ENCODE measurements around the gene FTSJ3. TPM values are rescaled to one million over a fixed set of nuclear protein-coding genes. Genes with fewer than 3 reads are reported as not detected.

The FTSJ3 gene
- total RNA-seq, 1 experiment from 2014 or later, result 82.4 TPM

- H3K9me3 ChIP-seq (ENCODE audit: low read length), result peaks cover 3% of the 10 kb centered on the region; the same call in 1 of the 2 replicates
- H3K4me3 ChIP-seq (ENCODE audit: low read length), result peak overlapping the region; percentile 20
- H3K79me2 ChIP-seq (ENCODE audit: low read length), result no peaks in the 10 kb centered on the region
- no peaks in the 10 kb centered on the region for H3K4me1 ChIP-seq (ENCODE audit: insufficient read depth, low read length)
- H4K20me1 ChIP-seq (ENCODE audit: low read length), result no peaks in the 10 kb centered on the region
- H3K4me2 ChIP-seq (ENCODE audit: low read length), result peak overlapping the region; percentile 72
- no peaks in the 10 kb centered on the region for H3K9me2 ChIP-seq (replicated peaks; ENCODE audit: low read length)
- intact Hi-C loops (cut with micrococcal nuclease), result no loop called here
- ChIA-PET CTCF (interaction anchor here (0.6 to 1.0 kb wide), 5 partner anchors 10 to 1275 kb away, joined by 3 to 7 read pairs (median 3); no protein-coding TSS in a partner anchor), POLR2A (ENCODE audit: unreplicated experiment) (interaction anchor here (0.6 kb wide), 1 partner anchor 22 kb away, joined by 6 read pairs; no protein-coding TSS in a partner anchor)
- H3K27me3 ChIP-seq (ENCODE audit: low read length), result no peaks in the 10 kb centered on the region
- BruUV-seq (replicated peaks), result no TSS peak
- peak overlapping the region; percentile 54 for H3K9ac ChIP-seq (ENCODE audit: low read length)
- H3F3A ChIP-seq (ENCODE audit: low read length, unreplicated experiment), result no peaks in the 10 kb centered on the region
- H2AFZ ChIP-seq (ENCODE audit: low read length), result peak overlapping the region; percentile 71
- no peak overlapping the region for H3K27ac ChIP-seq (ENCODE audit: low read length)
- ATAC-seq (peak; percentile 94), DNase-seq (peak; percentile 95)
- TF ChIP-seq EZH2phosphoT487 (IDR thresholded peaks at IDR 0.05; ENCODE audit: borderline replicate concordance, low read length) (no peak), EZH2 (IDR thresholded peaks at IDR 0.05; ENCODE audit: low read length, unreplicated experiment) (no peak)
- TF ChIP-seq, protein P1, sequence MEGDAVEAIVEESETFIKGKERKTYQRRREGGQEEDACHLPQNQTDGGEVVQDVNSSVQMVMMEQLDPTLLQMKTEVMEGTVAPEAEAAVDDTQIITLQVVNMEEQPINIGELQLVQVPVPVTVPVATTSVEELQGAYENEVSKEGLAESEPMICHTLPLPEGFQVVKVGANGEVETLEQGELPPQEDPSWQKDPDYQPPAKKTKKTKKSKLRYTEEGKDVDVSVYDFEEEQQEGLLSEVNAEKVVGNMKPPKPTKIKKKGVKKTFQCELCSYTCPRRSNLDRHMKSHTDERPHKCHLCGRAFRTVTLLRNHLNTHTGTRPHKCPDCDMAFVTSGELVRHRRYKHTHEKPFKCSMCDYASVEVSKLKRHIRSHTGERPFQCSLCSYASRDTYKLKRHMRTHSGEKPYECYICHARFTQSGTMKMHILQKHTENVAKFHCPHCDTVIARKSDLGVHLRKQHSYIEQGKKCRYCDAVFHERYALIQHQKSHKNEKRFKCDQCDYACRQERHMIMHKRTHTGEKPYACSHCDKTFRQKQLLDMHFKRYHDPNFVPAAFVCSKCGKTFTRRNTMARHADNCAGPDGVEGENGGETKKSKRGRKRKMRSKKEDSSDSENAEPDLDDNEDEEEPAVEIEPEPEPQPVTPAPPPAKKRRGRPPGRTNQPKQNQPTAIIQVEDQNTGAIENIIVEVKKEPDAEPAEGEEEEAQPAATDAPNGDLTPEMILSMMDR (conservative IDR thresholded peaks at IDR 0.05; ENCODE audit: low read depth, low read length), result peak; percentile 85
- H3K36me3 ChIP-seq (ENCODE audit: low read depth, low read length), result no peaks in the 10 kb centered on the region
Measured at GRCh38 chr17:63848834-63849689, 21.6 kb upstream of the FTSJ3 start.

DNA sequence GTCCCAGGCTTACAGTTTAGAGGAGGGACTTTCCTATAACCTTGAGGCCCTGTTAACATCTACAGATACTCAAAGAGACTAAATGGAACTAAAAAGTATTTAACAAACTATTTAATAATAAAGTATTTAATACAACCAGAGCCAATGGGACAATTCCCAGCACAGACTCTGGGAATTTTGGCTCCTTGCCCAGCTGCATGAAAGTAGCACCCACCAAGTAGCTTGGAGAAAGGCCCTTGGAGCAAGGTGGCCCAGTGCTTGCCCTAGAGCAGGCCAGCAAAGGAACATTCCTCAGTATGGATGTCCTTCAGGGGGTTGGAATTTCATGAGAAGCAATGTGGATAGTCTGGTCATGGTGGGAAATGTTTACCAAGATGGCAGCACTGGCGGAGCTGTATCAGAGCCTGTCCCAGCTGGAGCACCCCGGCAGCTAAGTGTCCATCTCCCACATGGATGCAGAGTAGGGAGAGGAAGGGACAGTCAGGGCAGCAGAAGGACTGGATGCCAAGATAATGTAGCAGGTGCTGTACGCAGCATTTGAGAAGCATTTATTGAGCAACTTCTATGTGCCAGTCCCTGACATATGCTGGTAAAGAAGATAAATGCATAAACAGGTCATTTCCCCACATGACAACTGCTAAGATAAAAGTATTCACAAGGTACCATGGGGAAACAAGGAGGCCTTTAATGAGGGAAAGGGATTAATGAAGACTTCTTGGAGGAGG, 20.2 kb upstream of the FTSJ3 start:
- H3K27me3 ChIP-seq (ENCODE audit: low read length), result no peaks in the 10 kb centered on the region
- no peaks in the 10 kb centered on the region for H3K79me2 ChIP-seq (ENCODE audit: low read length)
- no peaks in the 10 kb centered on the region for H3F3A ChIP-seq (ENCODE audit: low read length, unreplicated experiment)
- H3K9ac ChIP-seq (ENCODE audit: low read length), result no peak overlapping the region
- DNase-seq, result no peak
- H4K20me1 ChIP-seq (ENCODE audit: low read length), result no peaks in the 10 kb centered on the region
- ChIA-PET POLR2A (ENCODE audit: unreplicated experiment) (no interaction called here), CTCF (interaction anchor here (0.6 kb wide), 1 partner anchor 9 kb away, joined by 4 read pairs; no protein-coding TSS in a partner anchor)
- ATAC-seq, result no peak
- no peak overlapping the region for H2AFZ ChIP-seq (ENCODE audit: low read length)
- H3K4me2 ChIP-seq (ENCODE audit: low read length), result no peak overlapping the region
- intact Hi-C loops (cut with micrococcal nuclease), result no loop called here
- TF ChIP-seq, protein P1 (conservative IDR thresholded peaks at IDR 0.05; ENCODE audit: low read depth, low read length), result no peak
- TF ChIP-seq EZH2 (IDR thresholded peaks at IDR 0.05; ENCODE audit: low read length, unreplicated experiment) (no peak), EZH2phosphoT487 (IDR thresholded peaks at IDR 0.05; ENCODE audit: borderline replicate concordance, low read length) (no peak)
- H3K9me3 ChIP-seq (ENCODE audit: low read length), result peaks cover 3% of the 10 kb centered on the region; the same call in 1 of the 2 replicates
- no peaks in the 10 kb centered on the region for H3K9me2 ChIP-seq (replicated peaks; ENCODE audit: low read length)
- BruUV-seq (replicated peaks), result no TSS peak
- H3K4me1 ChIP-seq (ENCODE audit: insufficient read depth, low read length), result no peaks in the 10 kb centered on the region
- no peak overlapping the region for H3K27ac ChIP-seq (ENCODE audit: low read length)
- no peak overlapping the region for H3K4me3 ChIP-seq (ENCODE audit: low read length)
- H3K36me3 ChIP-seq (ENCODE audit: low read depth, low read length), result no peaks in the 10 kb centered on the region

Measured in PC-3 (cell line).